ENCODE results near the gene MOCS2. TPM values are rescaled to one million over a fixed set of nuclear protein-coding genes. Genes with fewer than 3 reads are reported as not detected.

Gene MOCS2
- total and polyA plus RNA-seq, 9 donors = 39.6 to 51.8 (median 43.7) TPM

GRCh38 chr5:53084546-53085255, 24.9 kb downstream of the MOCS2 start:
- no peaks in the 10 kb centered on the region for H3K27me3 ChIP-seq (ENCODE audit: control insufficient read depth, insufficient read depth, low read length)
- no peaks in the 10 kb centered on the region for H3K9me3 ChIP-seq (replicated peaks; ENCODE audit: control insufficient read depth, low read depth, low read length)
- no peak overlapping the region for H3K4me3 ChIP-seq (ENCODE audit: low read length)
- peaks cover 13% of the 10 kb centered on the region for H3K4me1 ChIP-seq (ENCODE audit: control insufficient read depth, insufficient read depth, low read length)
- no peaks in the 10 kb centered on the region for H3K36me3 ChIP-seq (ENCODE audit: control insufficient read depth, insufficient read depth, low read length)
- H3K27ac ChIP-seq (ENCODE audit: low read length) = peak overlapping the region; percentile 74
- 13% methylated on average over 3 of the region's 4 CpGs for WGBS (ENCODE audit: insufficient coverage)
- peak; percentile 92 for DNase-seq

- H3K4me1 ChIP-seq (ENCODE audit: control insufficient read depth, insufficient read depth, low read length) = peaks cover 13% of the 10 kb centered on the region
- peak; percentile 90 for DNase-seq
- no peaks in the 10 kb centered on the region for H3K36me3 ChIP-seq (ENCODE audit: control insufficient read depth, insufficient read depth, low read length)
- no peaks in the 10 kb centered on the region for H3K9me3 ChIP-seq (replicated peaks; ENCODE audit: control insufficient read depth, low read depth, low read length)
- H3K4me3 ChIP-seq (ENCODE audit: low read length) = no peak overlapping the region
- no peaks in the 10 kb centered on the region for H3K27me3 ChIP-seq (ENCODE audit: control insufficient read depth, insufficient read depth, low read length)
- peak overlapping the region; percentile 74 for H3K27ac ChIP-seq (ENCODE audit: low read length)
Observed at GRCh38 chr5:53083927-53084326, 25.6 kb downstream of the MOCS2 start.

- 100% methylated on average over 2 of the region's 4 CpGs for WGBS (ENCODE audit: insufficient coverage)
- Histone ChIP-seq H3K4me3 (ENCODE audit: low read length) (no peak overlapping the region), H3K27ac (ENCODE audit: low read length) (no peak overlapping the region), H3K4me1 (ENCODE audit: control insufficient read depth, insufficient read depth, low read length) (peaks cover 6% of the 10 kb centered on the region), H3K36me3 (ENCODE audit: control insufficient read depth, insufficient read depth, low read length) (no peaks in the 10 kb centered on the region), H3K27me3 (ENCODE audit: control insufficient read depth, insufficient read depth, low read length) (no peaks in the 10 kb centered on the region), H3K9me3 (replicated peaks; ENCODE audit: control insufficient read depth, low read depth, low read length) (no peaks in the 10 kb centered on the region)
- no peak for DNase-seq
Observed at GRCh38 chr5:53080271-53080670, 29.3 kb downstream of the MOCS2 start.

- H3K36me3 ChIP-seq (ENCODE audit: control insufficient read depth, insufficient read depth, low read length) = no peaks in the 10 kb centered on the region
- peak; percentile 93 for DNase-seq
- H3K4me1 ChIP-seq (ENCODE audit: control insufficient read depth, insufficient read depth, low read length) = no peaks in the 10 kb centered on the region
- H3K4me3 ChIP-seq (ENCODE audit: low read length) = no peak overlapping the region
- H3K27me3 ChIP-seq (ENCODE audit: control insufficient read depth, insufficient read depth, low read length) = no peaks in the 10 kb centered on the region
- no peaks in the 10 kb centered on the region for H3K9me3 ChIP-seq (replicated peaks; ENCODE audit: control insufficient read depth, low read depth, low read length)
- peak overlapping the region; percentile 45 for H3K27ac ChIP-seq (ENCODE audit: low read length)
- WGBS (ENCODE audit: insufficient coverage) = 40% methylated on average over 1 of the region's 2 CpGs
Observed at GRCh38 chr5:53076014-53076583, 33.5 kb downstream of the MOCS2 start.

GRCh38 chr5:53073348-53073747, 36.2 kb downstream of the MOCS2 start:
- H3K36me3 ChIP-seq (ENCODE audit: control insufficient read depth, insufficient read depth, low read length) = no peaks in the 10 kb centered on the region
- no peak overlapping the region for H3K4me3 ChIP-seq (ENCODE audit: low read length)
- H3K27ac ChIP-seq (ENCODE audit: low read length) = no peak overlapping the region
- peak; percentile 85 for DNase-seq
- H3K27me3 ChIP-seq (ENCODE audit: control insufficient read depth, insufficient read depth, low read length) = no peaks in the 10 kb centered on the region
- no peaks in the 10 kb centered on the region for H3K4me1 ChIP-seq (ENCODE audit: control insufficient read depth, insufficient read depth, low read length)
- no peaks in the 10 kb centered on the region for H3K9me3 ChIP-seq (replicated peaks; ENCODE audit: control insufficient read depth, low read depth, low read length)
- 33% methylated on average over 1 of the region's 2 CpGs for WGBS (ENCODE audit: insufficient coverage)

- Histone ChIP-seq H3K27ac (ENCODE audit: low read length) (no peak overlapping the region), H3K27me3 (ENCODE audit: control insufficient read depth, insufficient read depth, low read length) (no peaks in the 10 kb centered on the region), H3K36me3 (ENCODE audit: control insufficient read depth, insufficient read depth, low read length) (no peaks in the 10 kb centered on the region), H3K4me1 (ENCODE audit: control insufficient read depth, insufficient read depth, low read length) (no peaks in the 10 kb centered on the region), H3K4me3 (ENCODE audit: low read length) (no peak overlapping the region), H3K9me3 (replicated peaks; ENCODE audit: control insufficient read depth, low read depth, low read length) (no peaks in the 10 kb centered on the region)
- WGBS (ENCODE audit: insufficient coverage) = no CpG with 5 or more reads among the region's 2 CpGs
- DNase-seq = no peak
Observed at GRCh38 chr5:53071738-53072137, 37.8 kb downstream of the MOCS2 start.

- no peaks in the 10 kb centered on the region for H3K4me1 ChIP-seq (ENCODE audit: control insufficient read depth, insufficient read depth, low read length)
- no peaks in the 10 kb centered on the region for H3K9me3 ChIP-seq (replicated peaks; ENCODE audit: control insufficient read depth, low read depth, low read length)
- no peaks in the 10 kb centered on the region for H3K36me3 ChIP-seq (ENCODE audit: control insufficient read depth, insufficient read depth, low read length)
- H3K27me3 ChIP-seq (ENCODE audit: control insufficient read depth, insufficient read depth, low read length) = no peaks in the 10 kb centered on the region
- no CpG with 5 or more reads among the region's 2 CpGs for WGBS (ENCODE audit: insufficient coverage)
- no peak for DNase-seq
- no peak overlapping the region for H3K27ac ChIP-seq (ENCODE audit: low read length)
- H3K4me3 ChIP-seq (ENCODE audit: low read length) = no peak overlapping the region
Observed at GRCh38 chr5:53071298-53071697, 38.3 kb downstream of the MOCS2 start.

DNA sequence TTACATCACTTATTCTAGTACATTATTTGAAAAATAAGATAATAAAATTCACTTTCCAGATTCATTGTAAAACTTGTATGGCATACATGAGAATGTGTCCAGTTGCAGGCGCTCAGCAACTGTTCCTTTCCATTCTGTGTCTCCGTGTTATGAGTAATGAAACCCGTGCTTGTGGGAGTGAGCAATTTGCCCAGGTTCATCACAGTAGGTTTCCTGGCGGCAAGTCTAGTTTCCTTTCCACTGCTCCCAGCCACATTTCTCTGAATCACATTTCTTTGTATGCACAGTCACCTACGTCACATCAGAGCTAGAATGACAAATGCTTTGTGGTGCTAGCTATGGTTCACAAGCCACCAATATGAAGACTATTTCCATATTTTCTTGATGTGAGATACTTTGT, 39.9 kb downstream of the MOCS2 start:
- H3K36me3 ChIP-seq (ENCODE audit: control insufficient read depth, insufficient read depth, low read length) = no peaks in the 10 kb centered on the region
- no peak overlapping the region for H3K27ac ChIP-seq (ENCODE audit: low read length)
- H3K4me1 ChIP-seq (ENCODE audit: control insufficient read depth, insufficient read depth, low read length) = no peaks in the 10 kb centered on the region
- no peak overlapping the region for H3K4me3 ChIP-seq (ENCODE audit: low read length)
- H3K27me3 ChIP-seq (ENCODE audit: control insufficient read depth, insufficient read depth, low read length) = no peaks in the 10 kb centered on the region
- 90% methylated on average over 4 of the region's 5 CpGs for WGBS (ENCODE audit: insufficient coverage)
- no peaks in the 10 kb centered on the region for H3K9me3 ChIP-seq (replicated peaks; ENCODE audit: control insufficient read depth, low read depth, low read length)
- peak; percentile 83 for DNase-seq

DNA sequence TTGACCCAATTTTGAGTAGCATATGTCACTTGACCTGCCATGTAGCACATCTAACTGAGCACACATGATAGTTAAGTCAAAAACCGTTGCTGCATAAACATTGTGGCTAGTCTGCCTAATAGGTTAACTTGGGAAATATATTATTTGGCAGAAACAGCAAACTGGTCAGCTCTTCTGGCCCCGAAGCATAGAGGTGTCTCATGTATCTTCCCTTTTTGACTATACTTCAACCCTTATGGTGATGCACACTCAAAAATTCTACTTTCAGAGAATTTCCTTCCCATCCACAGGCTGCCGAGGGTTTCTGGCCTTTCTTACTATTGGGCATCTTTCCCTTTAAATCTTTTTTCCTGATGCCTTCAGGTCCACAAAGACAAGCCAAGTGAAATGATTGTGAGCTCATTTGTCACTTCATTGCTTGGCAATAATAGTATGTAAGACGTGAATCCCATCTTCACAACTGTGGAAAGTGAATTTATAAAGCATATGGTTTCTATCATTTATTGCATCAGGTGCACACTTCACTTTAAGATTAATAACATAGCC, 41.2 kb downstream of the MOCS2 start:
- Histone ChIP-seq H3K27me3 (ENCODE audit: control insufficient read depth, insufficient read depth, low read length) (no peaks in the 10 kb centered on the region), H3K4me1 (ENCODE audit: control insufficient read depth, insufficient read depth, low read length) (no peaks in the 10 kb centered on the region), H3K4me3 (ENCODE audit: low read length) (no peak overlapping the region), H3K36me3 (ENCODE audit: control insufficient read depth, insufficient read depth, low read length) (no peaks in the 10 kb centered on the region), H3K27ac (ENCODE audit: low read length) (no peak overlapping the region), H3K9me3 (replicated peaks; ENCODE audit: control insufficient read depth, low read depth, low read length) (no peaks in the 10 kb centered on the region)
- DNase-seq = peak; percentile 91
- WGBS (ENCODE audit: insufficient coverage) = 25% methylated on average over 2 of the region's 4 CpGs

DNA sequence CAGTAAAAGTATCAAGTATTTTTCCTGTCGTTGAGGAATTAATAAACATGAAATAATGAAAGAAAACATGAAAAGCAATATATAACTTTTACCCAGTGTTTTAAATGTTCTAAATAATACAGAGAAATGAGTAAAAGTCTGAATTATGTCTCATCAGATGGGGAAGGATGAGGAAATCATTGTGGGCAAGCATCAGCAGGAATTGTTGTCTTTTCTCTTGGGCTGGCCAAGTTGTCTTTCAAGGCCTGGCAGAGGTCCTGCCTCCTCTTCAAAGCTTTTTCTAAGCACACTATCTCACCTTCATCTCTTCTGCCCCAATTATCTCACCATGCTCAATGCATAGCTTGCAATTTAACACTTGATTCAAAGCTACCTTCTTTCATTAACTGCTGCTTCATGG, 41.9 kb downstream of the MOCS2 start:
- Histone ChIP-seq H3K27ac (ENCODE audit: low read length) (no peak overlapping the region), H3K36me3 (ENCODE audit: control insufficient read depth, insufficient read depth, low read length) (no peaks in the 10 kb centered on the region), H3K9me3 (replicated peaks; ENCODE audit: control insufficient read depth, low read depth, low read length) (no peaks in the 10 kb centered on the region), H3K4me1 (ENCODE audit: control insufficient read depth, insufficient read depth, low read length) (no peaks in the 10 kb centered on the region), H3K27me3 (ENCODE audit: control insufficient read depth, insufficient read depth, low read length) (no peaks in the 10 kb centered on the region), H3K4me3 (ENCODE audit: low read length) (no peak overlapping the region)
- DNase-seq = no peak
- WGBS (ENCODE audit: insufficient coverage) = no CpG with 5 or more reads among the region's 1 CpG

Measured in muscle of leg (tissue), 11 donors.